CD4-positive, alpha-beta T cell (primary cell): ENCODE measurements around the gene KRTAP5-7. TPM values are rescaled to one million over a fixed set of nuclear protein-coding genes. Genes with fewer than 3 reads are reported as not detected.

Experiments used
- ATAC-seq: fragments of 200-7000 bp; cut with Tn5 transposase; one replicate; pipeline ENCODE4 v1.10.0; 2022; ENCODE audit warnings: mild to moderate bottlenecking; ENCODE audit not compliant: poor library complexity
- CTCF ChIA-PET: fragments of 350-600 bp; sonication (Branson Sonifier 250); formaldehyde crosslinking; loops from one replicate; lab custom pipeline; 2021; ENCODE audit warnings: antibody characterized with exemption, inconsistent platforms; lab: Charles Lee
- POLR2A ChIA-PET: fragments of 350-600 bp; sonication (Branson Sonifier 250); formaldehyde crosslinking; loops from one replicate; lab custom pipeline; 2021; ENCODE audit warnings: antibody characterized with exemption, inconsistent platforms; lab: Charles Lee
- DNase-seq, 14 experiments: peaks; one replicate each; pipeline ENCODE4 v3.0.0-alpha.2; 2013 to 2020; ENCODE audit warnings: mixed read lengths in 2 of 14
- H3K27ac ChIP-seq, 2 donors: one replicate each; pipeline versions ENCODE4 v1.5.1 to v1.7.0; 2013; ENCODE audit warnings: low read length in 2 of 2, low read depth in 1 of 2, mild to moderate bottlenecking in 1 of 2
- H3K27me3 ChIP-seq, 2 experiments: 1 replicate in 1 of 2; 2 replicates in 1 of 2; pipeline versions ENCODE4 v1.6.1 to v1.7.0; 2013; ENCODE audit warnings: low read length in 2 of 2, control low read depth in 1 of 2, mild to moderate bottlenecking in 1 of 2, moderate library complexity in 1 of 2; ENCODE audit not compliant: insufficient read depth in 2 of 2, control insufficient read depth in 1 of 2
- H3K36me3 ChIP-seq: one replicate; pipeline ENCODE4 v1.6.1; 2013; ENCODE audit warnings: low read length, control low read depth; ENCODE audit not compliant: insufficient read depth
- H3K4me1 ChIP-seq: one replicate; pipeline ENCODE4 v1.6.1; 2013; ENCODE audit warnings: low read length, control low read depth; ENCODE audit not compliant: insufficient read depth
- H3K4me3 ChIP-seq: one replicate; pipeline ENCODE4 v1.5.1; 2013; ENCODE audit warnings: mild to moderate bottlenecking, low read length, moderate library complexity
- H3K9me3 ChIP-seq, 2 experiments: 1 replicate in 1 of 2; 2 replicates in 1 of 2; pipeline versions ENCODE4 v1.6.1 to v1.7.0; 2013; ENCODE audit warnings: low read length in 2 of 2, mild to moderate bottlenecking in 2 of 2, control low read depth in 1 of 2, moderate library complexity in 1 of 2; ENCODE audit not compliant: control insufficient read depth in 1 of 2, insufficient read depth in 1 of 2
- H3K27ac Mint-ChIP-seq: one replicate; pipeline ENCODE4 v1.8.0; 2020; ENCODE audit warnings: mixed read lengths
- H3K27me3 Mint-ChIP-seq: one replicate; pipeline ENCODE4 v1.8.0; 2021; ENCODE audit warnings: mixed read lengths
- H3K36me3 Mint-ChIP-seq: one replicate; pipeline ENCODE4 v1.8.0; 2021; ENCODE audit warnings: low read depth, mixed read lengths
- H3K4me1 Mint-ChIP-seq: one replicate; pipeline ENCODE4 v1.8.0; 2021; ENCODE audit warnings: low read depth, mixed read lengths
- H3K4me3 Mint-ChIP-seq: one replicate; pipeline ENCODE4 v1.8.0; 2020; ENCODE audit warnings: mild to moderate bottlenecking, mixed read lengths
- H3K9me3 Mint-ChIP-seq: one replicate; pipeline ENCODE4 v1.8.0; 2020; ENCODE audit warnings: mixed read lengths
- CTCF ChIP-seq: fragments of 200-600 bp; IDR thresholded peaks from one replicate; pipeline ENCODE4 v1.8.0; 2022; ENCODE audit warnings: antibody characterized with exemption, mild to moderate bottlenecking
- intact Hi-C, 2 experiments: fragments of 100-400 bp; cut with DNase I in 1 of 2; cut with micrococcal nuclease in 1 of 2; formaldehyde crosslinking; loops; one replicate each; pipeline versions ENCODE4 v1.15.1 to v1.9.0; 2023 to 2025; cut with DNase I, micrococcal nuclease
- total RNA-seq, 174 experiments: library from RNA in 2 of 174; stranded (reverse) in 2 of 174; gene quantifications; one replicate each; pipeline ENCODE4 v1.2.3 and lab custom pipeline; 2021 to 2026

The KRTAP5-7 gene
- total RNA-seq, 2 experiments from 2014 or later = not detected

- DNase-seq (no peak), ATAC-seq (no peak)
- Mint-ChIP-seq H3K36me3 (no peaks in the 10 kb centered on the region), H3K4me3 (no peak overlapping the region), H3K27me3 (peaks cover 31% of the 10 kb centered on the region), H3K9me3 (no peaks in the 10 kb centered on the region), H3K4me1 (no peaks in the 10 kb centered on the region), H3K27ac (no peak overlapping the region)
- intact Hi-C loops = no loop called here
- H3K9me3 ChIP-seq = peaks cover 0 to 10% of the 10 kb centered on the region in 2 experiments
- ChIA-PET POLR2A (no interaction called here), CTCF (no interaction called here)
- peaks cover 0 to 3% of the 10 kb centered on the region in 2 experiments for H3K27me3 ChIP-seq
- H3K36me3 ChIP-seq = no peaks in the 10 kb centered on the region
- no peak overlapping the region for H3K27ac ChIP-seq
- H3K4me1 ChIP-seq = no peaks in the 10 kb centered on the region
- H3K4me3 ChIP-seq = no peak overlapping the region
- TF ChIP-seq CTCF = no peak
Measured at GRCh38 chr11:71554996-71555395, 27.9 kb downstream of the KRTAP5-7 start.

GRCh38 chr11:71555508-71555907 is 28.4 kb downstream of the KRTAP5-7 start:
- no peaks in the 10 kb centered on the region for H3K4me1 ChIP-seq
- no peak for ATAC-seq
- H3K4me3 Mint-ChIP-seq = no peak overlapping the region
- ChIA-PET CTCF (no interaction called here), POLR2A (no interaction called here)
- intact Hi-C loops = no loop called here
- H3K27me3 ChIP-seq = peaks cover 0 to 3% of the 10 kb centered on the region in 2 experiments
- H3K36me3 Mint-ChIP-seq = no peaks in the 10 kb centered on the region
- H3K9me3 Mint-ChIP-seq = no peaks in the 10 kb centered on the region
- DNase-seq = no peak
- no peaks in the 10 kb centered on the region for H3K4me1 Mint-ChIP-seq
- H3K4me3 ChIP-seq = no peak overlapping the region
- H3K9me3 ChIP-seq = peaks cover 0 to 10% of the 10 kb centered on the region in 2 experiments
- H3K36me3 ChIP-seq = no peaks in the 10 kb centered on the region
- no peak overlapping the region for H3K27ac Mint-ChIP-seq
- H3K27ac ChIP-seq = no peak overlapping the region
- H3K27me3 Mint-ChIP-seq = peaks cover 31% of the 10 kb centered on the region
- no peak for TF ChIP-seq CTCF

GRCh38 chr11:71556018-71556417 is 29.0 kb downstream of the KRTAP5-7 start:
- intact Hi-C loops = no loop called here
- H3K27ac Mint-ChIP-seq = no peak overlapping the region
- H3K27me3 Mint-ChIP-seq = peaks cover 36% of the 10 kb centered on the region

More at GRCh38 chr11:71556018-71556417, 29.0 kb downstream of the KRTAP5-7 start:
- CTCF ChIA-PET = no interaction called here
- H3K9me3 Mint-ChIP-seq = no peaks in the 10 kb centered on the region
- POLR2A ChIA-PET = no interaction called here
- H3K36me3 ChIP-seq = no peaks in the 10 kb centered on the region
- no peak for ATAC-seq
- peaks cover 0 to 10% of the 10 kb centered on the region in 2 experiments for H3K9me3 ChIP-seq
- no peak overlapping the region for H3K4me3 ChIP-seq
- no peaks in the 10 kb centered on the region for H3K36me3 Mint-ChIP-seq
- H3K4me3 Mint-ChIP-seq = no peak overlapping the region
- no peak for TF ChIP-seq CTCF
- no peaks in the 10 kb centered on the region for H3K4me1 Mint-ChIP-seq
- H3K27ac ChIP-seq = no peak overlapping the region
- no peak for DNase-seq
- H3K27me3 ChIP-seq = peaks cover 0 to 3% of the 10 kb centered on the region in 2 experiments
- H3K4me1 ChIP-seq = no peaks in the 10 kb centered on the region
